GM19099 (cell line): ENCODE results near the gene FOXN3.

Source experiments
- POLR2A ChIP-seq: IDR thresholded peaks from 3 replicates; pipeline ENCODE4 v1.6.1; 2011; ENCODE audit warnings: low read depth; ENCODE audit not compliant: insufficient read length; ENCODE audit errors: extremely low read depth

FOXN3 gene

DNA sequence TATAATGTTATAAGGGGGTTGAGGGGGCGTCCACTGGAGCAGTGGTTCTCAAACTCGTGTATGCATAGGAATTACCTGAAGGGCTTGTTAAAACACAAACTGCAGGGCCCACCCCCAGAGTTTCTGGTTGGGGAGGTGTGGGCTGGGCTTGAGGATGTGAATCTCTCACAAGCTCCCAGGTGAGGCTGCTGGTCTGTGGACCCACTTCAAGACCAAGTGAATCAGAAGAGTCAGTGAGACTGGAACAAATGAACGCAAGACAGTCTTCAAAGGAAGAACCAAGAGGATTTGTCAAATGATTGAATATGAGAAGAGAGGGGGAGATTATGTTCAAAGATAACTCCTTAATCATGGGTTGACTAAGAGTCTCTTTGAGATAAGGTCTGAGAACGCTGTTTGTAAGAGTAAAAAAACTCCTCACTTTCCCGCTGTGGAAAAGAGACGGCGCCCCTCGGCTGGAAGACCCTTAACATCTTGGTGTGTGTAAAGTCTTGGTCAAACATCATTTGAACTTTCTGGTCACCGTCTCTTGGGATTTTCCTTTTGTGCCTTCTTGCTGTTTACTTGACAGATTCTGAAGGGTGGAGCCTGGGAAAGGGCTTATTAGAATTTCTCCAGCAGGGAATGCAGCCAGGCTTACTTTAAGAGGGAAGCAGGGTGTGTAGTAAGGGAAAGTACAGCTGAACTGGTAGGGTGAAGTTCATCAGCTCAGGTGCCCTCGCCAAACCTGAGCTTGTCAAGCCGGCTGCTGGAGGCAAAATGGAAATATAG lies 5.3 kb upstream of the FOXN3 start:
- no peak for TF ChIP-seq POLR2A

DNA sequence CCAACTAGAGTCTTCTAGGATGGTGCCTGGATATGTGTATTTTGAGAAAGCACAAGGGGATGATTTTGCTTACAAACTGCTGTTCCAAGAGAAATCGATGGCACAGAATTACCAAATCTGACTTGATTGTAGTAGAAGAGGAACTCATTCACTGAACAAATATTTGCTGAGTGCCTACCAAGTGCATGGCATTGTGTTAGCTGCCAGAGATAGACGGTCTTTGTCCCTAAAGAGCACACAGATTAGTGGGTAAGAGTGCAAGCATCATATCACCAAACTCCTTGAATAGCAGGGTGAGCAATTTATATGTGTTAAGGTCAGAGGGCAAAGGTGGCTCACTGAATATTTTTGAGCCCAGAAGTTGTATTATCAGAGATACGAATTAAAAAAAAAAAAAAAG lies 3.5 kb upstream of the FOXN3 start:
- no peak for TF ChIP-seq POLR2A

DNA sequence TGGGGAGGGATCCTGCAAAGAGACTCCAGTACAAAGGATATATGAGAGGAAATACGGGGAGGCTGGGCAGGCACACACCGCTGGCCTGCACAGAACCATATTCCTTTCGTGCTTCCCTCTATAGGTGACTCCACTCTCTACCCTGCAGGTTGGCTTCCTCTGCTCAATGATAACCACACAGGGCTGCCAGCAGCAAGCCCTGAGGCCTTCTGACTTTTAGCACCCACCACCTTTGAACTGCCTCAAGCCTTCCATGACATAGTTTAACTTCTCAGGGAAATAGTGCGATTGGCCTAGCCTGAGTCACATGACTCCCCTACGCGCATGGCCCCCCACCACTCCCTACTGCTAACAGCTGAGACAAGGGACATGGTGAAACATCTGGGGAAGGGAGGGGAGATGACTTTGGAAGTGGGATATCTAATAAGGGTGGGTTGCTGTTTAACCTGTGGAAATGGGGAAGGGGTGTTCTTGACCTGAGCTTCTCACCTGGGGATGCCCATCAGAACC lies 3.0 kb upstream of the FOXN3 start:
- TF ChIP-seq POLR2A, result no peak

DNA sequence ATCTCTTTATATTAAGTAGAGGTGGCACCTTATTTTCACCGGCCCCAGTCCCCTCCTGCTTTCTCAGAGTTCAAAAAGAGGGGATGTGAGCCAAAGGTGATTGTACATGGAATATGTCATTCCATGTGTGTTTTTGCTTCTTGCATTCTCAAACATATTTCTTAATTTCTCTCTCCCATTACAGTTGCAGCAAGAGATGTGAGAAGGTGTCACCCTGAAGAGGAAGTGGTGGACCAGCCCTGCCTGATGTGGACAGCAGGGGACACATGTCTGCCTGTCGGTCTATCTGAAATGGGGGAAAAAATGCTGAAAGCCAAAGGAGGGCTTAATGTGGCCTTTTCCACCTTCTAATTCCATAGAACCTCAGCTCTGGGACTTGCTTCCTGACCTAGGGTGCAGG lies 1.9 kb upstream of the FOXN3 start:
- no peak for TF ChIP-seq POLR2A

DNA sequence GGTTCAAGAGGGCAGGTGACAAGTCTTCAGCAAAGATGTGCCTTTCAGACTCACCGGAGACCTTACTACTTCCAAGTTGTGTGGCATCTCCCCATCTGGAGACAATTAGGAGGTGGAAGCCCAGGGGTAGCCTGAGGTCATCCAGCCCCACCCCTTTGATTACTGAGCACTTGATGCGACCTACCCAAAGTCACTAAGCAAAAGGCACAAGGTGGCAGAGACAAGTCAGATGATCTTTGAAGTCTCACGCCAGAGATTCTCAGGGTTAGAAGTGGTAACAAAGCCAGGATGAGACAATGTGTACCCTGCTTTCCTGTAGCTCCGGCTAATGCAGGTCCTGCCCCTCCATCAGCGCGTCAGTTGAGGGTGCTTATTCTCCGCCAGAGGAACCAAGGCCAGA lies 1.4 kb upstream of the FOXN3 start:
- TF ChIP-seq POLR2A, result no peak

DNA sequence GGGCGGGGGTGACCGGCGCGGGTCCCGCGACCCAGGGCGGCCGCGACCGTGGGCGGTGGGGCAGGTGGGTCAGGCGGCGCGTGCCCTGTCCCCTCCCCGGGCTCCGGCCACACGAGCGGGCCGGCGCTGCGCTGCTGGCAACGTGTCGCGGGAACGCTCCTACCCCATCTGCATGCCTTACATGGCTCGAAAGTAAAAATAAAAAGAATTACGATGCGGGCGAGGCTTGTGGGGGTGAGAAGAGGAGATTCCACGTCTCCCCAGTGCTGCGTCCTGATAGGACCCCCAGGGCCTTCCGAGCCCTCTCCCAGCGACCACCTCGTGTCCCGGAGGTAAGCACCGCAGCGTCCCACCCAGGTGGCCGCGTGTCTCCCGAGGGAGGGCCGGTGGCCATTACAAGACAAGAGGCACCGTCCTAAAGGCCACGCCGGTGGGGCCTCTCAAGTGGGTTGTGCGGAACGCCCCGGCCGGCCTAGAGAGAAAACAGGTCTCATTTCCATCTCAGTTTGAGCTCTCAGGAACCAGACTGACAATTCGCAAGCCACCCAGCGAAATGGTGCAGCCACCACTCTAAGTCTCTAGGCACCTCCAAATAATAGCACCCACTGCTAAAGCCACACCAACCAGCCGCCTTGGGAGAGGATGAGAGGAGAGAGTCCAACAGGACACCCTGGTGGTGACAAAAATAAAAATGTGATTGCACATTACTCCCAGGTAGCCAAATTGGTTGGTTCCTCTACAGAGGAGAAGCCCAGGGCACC lies 612 bp upstream of the FOXN3 start:
- peak; percentile 43 for TF ChIP-seq POLR2A

DNA sequence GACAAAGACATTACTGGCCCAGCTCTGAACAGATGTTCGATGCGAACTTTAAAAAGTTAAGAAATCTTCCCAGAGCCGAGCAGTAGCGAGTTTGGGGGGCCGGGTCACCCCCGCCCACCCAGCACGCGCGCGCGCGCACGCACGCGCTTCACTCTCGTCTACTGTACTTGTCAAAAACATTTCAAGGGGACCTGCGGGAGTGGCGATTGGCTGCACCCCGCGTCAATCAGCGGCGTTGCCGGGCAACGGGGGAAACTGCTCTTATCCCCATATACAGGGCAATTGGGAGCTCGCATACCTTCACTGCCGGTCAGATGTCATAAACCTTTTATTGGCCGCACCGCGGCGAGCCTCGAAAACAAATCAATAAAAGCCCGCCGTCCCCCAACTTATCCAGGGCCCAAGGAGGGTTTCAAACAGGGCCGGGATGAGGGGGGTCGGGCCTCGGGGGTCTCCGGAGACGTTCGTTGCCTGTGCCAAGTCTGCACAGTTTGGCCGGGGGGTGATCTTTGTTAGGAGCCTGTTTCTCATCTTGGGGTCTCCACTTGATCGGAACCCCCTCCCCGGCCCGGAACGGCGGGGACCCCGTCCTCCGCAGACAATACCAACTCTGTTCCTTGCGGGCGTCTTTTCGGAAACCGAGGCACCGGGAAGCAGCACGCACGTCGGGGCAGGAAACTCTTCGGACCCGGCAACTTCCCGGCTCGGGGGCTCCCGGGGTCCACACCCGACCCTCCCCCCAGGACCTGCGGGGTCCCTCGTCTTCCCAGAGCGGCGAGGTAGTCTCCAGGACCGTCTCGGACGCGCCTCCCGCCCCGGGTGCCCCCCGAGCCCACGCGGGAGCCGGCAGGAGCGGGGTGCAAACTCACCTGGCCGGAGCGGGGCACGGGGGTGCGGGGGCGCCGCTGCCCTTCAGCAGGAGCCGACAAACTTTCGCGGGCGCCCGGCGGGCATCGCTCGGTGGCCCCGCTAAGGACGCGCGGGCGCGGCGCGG lies 734 bp downstream of the FOXN3 start:
- peak; percentile 28 for TF ChIP-seq POLR2A

DNA sequence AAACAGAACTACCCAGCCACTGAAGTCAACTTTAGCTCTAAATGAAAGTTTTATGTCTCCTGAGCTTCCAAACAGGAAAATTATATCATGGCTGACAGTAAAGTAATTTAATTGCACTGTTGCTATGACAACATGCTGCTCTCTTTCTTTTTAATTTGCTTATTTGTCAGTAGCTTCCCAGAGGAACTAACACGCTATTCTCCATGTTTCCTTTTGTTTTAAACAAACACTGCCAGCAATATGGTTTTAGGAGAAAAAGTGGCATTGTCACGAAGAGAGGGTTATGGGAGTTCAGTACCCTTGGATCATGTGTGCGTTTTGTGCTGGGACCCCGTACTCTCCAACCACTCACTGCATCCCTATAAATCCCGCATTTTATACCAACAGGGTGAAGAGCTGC lies 1.9 kb downstream of the FOXN3 start:
- TF ChIP-seq POLR2A, result no peak

DNA sequence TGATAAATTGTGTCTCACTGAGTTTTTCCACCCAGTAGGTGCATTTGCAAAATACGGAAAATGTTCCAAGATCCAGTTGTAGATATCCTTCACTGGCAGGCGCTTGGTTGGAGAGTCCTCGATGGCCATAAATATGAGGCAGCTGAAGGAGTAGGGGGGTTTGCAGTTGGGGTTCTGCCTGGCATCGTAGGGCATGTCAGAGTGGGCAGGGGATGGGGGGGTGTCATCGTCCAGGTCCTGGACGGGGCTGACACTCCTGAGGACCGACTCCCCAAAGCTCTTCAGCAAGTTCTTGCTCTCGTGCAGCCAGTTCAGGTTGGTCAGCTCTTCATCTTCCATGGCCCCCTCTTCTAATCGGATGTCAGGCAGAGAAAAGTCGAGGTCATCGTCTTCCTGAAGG lies 5.1 kb downstream of the FOXN3 start:
- TF ChIP-seq POLR2A, result no peak

DNA sequence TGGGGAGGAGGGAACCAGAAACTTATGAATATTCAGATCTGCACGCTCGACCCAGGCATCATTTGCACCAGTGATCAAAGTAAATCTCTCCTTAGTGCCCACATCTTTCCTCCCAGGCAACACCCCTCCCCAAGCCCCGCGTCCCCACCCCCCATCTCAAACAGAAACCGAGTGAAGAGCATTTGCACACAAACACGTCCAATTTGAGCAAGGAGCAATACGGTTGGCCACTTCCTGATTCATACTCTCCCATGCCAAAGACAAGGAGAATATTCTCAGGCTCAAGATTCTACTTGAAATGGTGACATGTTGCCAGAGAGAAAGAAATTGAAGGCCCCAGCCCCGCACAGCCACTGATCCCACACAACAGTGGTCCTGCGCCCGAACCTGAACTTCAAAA lies 7.1 kb downstream of the FOXN3 start:
- TF ChIP-seq POLR2A, result no peak

DNA sequence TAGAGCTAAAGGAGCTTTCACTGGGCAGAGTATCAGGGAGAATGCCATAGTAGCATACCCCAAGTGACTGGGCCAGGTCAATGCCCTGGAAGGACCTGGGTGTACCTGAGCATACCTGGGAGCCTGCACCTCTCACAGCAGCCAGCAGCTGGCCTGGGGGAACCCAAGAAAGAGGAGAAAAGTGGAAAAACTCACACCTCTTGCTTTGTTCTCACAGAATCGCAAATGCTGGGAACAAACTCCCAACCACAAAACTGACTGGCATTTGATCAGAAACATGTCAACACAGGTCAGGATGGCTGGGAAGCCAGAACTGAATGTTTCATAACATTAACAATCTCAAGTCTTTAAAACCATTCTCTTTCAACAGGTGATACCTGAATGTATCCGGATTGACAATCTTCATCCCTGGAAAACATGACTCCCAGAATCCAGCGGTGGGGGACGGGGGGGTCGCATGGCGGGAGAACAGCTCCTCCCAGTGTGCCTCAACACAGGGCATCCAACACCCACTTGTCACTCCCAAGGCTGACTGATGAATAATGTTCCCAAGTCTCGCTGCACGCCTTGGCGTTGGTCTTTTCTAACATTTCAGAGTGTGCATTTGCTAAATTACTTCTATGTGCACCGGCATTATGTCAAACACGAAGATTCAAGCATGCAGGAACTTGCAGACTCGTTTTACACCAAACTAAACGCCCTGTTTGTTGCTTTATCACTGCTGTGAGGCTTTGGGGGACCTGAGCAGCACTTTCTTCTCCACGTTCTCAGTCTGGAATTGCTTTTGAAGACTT lies 7.9 kb downstream of the FOXN3 start:
- TF ChIP-seq POLR2A, result no peak

DNA sequence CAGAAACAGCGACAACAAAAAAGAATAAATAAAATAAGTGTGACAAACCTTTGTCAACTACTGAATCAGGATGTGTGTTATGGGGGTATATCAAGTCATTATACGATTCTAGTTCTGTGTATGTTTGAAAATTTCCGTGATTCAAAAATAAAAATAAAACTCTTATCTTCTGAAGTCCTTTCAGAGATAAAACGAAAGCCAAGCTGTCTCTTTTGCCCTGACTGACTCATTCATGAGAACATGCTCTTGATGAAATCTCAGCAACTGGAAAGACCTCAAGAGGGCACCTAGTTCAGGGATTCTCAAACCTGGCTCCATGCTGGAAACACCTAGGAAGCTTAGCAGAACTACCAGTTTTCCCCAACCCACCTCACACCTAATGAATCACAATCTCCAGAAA lies 9.2 kb downstream of the FOXN3 start:
- no peak for TF ChIP-seq POLR2A

DNA sequence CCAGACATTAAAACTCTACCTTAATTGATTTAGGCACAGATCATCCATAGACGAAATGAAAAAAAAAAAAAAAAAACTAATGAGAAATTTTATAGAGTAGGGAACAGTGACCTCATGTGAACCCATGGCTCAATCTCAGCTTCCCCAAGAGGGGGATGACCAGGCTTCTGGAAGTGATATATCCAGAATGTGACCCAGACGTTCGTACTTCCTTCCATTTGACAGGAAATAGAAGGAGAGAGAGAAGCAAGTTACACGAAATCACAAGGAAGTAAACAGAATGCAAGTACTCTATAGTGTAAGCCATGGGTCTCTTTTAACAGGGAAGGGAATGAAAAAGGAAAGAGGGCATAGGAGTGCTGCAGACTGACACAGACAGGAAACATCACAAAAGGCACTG lies 10.1 kb downstream of the FOXN3 start:
- no peak for TF ChIP-seq POLR2A

DNA sequence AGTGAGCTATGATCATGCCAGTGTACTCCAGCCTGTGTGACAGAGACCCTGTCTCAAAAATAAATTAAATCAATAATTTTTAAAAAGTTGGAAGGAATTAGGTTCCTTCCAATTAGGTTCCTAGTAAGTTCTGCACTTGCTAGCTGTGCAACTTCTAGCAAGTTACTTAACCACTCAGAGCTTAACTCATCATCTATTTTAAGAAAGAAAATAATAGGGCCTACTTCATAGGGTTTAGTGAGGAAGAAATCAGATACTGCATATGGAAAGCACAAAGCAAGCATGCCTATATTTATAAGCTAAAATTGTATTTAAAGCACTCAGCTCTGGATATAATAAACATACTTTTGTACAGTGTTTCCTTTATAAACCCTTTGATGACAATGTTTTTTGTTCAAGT lies 10.7 kb downstream of the FOXN3 start:
- no peak for TF ChIP-seq POLR2A
